HG02759 (cell line): Measurements from ENCODE around the gene ST6GAL1.
"Not testable (repeated sequence)": the region's sequence is repeated elsewhere in the genome, so short reads cannot be mapped to it uniquely, and the experiment has no call there.

Source experiments
- ATAC-seq: cut with Tn5 transposase; IDR thresholded peaks from one replicate; pipeline ENCODE4 v1.9.1; 2021; ENCODE audit warnings: mild to moderate bottlenecking, moderate library complexity; ENCODE audit not compliant: unreplicated experiment

Gene ST6GAL1

GRCh38 chr3:187017511-187018230 is 87.3 kb downstream of the ST6GAL1 start:
- ATAC-seq = no peak

GRCh38 chr3:187019542-187020072 is 89.3 kb downstream of the ST6GAL1 start:
- ATAC-seq = no peak

DNA sequence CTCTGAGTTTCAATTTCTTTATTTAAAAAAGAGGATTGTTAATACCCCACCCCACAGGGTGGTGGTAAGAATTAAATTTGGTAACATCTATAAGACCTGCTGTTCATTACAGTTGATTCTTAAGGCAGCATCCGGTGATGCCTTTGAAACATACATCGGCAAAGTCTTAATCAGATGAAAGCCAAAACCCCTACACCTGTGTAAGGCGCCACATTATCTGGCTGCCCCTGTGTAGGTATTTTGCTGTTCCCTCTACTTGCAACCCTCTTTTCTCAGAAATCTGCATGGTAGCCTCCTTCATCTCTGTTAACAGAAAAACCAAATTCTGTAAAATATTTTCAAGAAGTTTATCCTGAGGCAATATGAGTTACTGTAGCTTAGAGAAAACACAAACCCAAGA is 90.0 kb downstream of the ST6GAL1 start:
- ATAC-seq = no peak

DNA sequence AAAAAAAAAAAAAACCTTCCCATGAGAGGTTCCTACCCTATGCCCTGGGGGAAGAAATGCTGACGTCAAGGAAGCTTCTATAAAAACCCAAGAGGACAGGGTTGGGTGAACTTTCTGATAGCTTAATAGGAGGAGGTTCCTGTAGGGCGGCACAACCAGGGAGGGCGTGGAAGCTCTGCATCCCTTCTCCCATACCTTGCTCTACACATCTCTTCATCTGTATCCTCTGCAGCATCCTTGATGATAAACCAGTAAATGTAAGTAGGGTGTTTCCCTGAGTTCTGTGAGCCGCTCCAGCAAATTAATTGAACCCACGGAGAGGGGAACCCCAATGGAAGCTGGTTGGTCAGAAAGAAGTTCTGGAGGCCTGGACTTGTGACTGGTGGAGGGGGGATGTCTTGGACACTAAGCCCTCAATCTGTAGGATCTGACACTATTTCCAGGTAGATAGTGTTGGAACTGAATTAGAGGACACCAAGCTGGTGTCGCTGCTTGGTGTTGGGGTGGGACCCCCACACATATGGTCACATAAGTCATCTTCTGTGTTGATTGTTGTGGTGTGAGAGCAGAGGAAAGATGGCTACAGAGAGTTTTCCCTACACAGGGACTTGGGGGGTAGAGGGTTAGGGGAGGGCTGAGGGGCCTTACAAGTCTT is 91.5 kb downstream of the ST6GAL1 start:
- peak; percentile 50 for ATAC-seq

- ATAC-seq = no peak
These were observed 92.2 kb downstream of the ST6GAL1 start for GRCh38 chr3:187022403-187023029.

GRCh38 chr3:187023340-187023739 is 93.0 kb downstream of the ST6GAL1 start:
- ATAC-seq = not testable (repeated sequence)

DNA sequence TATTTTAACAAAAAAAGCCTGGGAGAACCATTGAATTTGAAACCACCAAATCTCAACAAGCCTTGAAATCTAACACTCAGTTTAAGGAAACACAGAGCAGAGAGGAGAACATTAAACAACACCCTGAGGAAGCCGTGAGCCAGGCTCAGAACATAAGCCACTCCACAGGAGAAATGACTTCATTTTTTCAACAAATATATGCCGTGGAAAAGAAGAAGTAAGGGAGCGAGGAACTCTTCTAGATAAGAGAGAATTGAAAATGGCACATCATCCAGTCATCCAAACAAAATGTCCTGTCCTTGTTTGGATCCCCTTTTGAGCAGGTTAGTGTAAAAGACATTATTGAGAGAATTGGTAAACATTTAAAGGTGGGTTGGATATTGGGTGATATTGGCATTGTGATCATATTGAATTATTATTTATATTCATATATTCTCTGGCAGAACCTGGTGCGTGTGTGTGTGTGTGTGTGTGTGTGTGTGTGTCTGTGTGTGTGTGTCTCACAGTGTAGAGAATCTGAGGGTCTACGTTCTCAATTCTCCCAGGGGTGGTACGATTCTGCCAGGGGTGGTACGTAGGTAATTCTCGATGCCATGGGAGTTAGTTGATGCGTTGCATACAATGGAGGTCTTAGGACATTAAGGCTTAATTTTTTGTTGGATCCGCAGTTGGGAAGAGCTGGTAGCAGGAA is 94.4 kb downstream of the ST6GAL1 start:
- no peak for ATAC-seq

DNA sequence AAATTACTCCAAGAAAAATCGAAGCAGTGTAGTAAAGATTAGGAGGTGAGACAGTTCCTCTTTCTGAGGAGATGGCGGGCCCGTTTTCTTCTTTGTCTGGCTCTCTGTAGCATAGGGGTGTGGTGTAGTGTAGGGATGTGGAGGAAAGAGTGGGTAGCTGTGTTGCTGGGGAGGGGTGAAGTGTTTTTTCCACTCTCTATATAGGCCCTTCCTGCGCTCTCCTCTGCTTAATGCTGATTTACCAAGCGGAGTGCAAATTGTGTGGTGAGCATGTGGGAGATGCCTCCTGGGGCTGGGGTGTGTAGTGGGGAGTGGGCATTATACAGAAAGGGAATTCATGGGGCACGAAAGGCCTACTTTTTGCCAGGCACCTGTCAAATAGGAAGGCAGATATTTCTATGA is 94.9 kb downstream of the ST6GAL1 start:
- ATAC-seq = peak; percentile 28

DNA sequence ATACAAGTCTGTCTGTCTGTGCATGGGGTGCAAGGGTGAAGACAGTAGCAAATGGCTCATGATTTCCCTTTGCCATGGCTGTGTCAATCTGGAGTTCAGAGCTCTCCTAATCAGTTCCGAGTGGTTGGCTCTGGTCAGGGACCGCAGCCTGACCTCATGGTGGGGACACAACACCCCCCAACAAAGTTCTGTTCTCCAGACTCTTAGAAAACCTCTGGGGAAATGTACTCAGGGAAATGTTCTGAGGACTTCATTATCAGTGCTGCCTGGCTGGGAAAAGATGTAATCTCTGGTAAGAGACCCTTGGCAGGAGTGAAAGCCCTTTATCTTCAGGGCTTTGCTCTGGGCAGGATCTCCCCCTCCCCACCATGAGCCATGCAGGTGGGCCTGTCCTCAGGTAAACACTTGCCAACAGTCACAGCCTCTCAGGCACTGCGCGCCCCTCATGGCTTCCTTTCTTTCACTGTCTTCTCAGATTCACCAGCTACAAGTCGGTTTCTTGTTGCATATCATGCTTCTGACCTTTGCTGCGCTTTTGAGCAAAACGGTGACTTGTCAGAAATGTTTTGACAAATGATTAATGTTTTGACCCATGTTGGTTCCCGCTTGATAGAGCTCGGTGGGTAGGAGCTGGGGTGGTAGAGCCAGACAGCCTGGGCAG is 95.5 kb downstream of the ST6GAL1 start:
- ATAC-seq = peak; percentile 38

DNA sequence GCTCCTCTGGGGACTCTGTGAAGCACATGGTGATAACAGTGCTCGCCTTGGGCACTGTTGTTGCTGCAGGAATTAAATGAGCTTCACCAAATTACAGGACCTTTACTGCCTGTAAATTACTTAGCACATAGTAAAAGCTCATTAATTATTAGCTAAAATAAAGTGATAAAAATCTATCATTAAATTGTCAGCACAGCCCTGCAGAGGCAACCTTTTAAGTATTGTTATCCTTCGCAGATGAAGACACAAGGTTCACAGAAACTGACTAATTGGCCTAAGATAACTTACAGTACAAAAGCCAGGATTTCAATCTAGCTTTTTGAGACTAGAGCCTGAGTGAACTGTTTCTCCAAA is 96.0 kb downstream of the ST6GAL1 start:
- no peak for ATAC-seq

GRCh38 chr3:187027531-187028278 is 97.4 kb downstream of the ST6GAL1 start:
- ATAC-seq = peak; percentile 25

DNA sequence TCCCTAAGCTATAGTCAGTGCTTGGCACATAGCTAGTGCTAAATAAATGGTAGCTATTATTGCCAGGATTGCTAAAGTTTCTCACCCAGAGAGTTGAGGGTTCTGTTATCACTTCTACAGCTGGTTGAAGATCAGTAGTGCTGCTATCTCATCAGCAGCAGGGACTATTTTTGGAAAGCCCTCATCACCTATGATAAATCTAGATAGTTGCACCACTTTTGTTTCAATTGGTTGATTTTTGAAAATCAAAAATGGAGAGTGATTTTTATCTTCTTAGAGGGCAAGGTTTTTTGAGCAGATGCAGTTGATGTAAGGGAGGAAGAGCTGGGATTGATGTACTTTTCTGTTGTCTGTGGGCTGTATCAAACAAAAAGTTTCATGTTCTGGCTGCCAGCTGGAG is 101.6 kb downstream of the ST6GAL1 start:
- ATAC-seq = no peak

- no peak for ATAC-seq
These were observed 106.1 kb downstream of the ST6GAL1 start for GRCh38 chr3:187036394-187036793.

DNA sequence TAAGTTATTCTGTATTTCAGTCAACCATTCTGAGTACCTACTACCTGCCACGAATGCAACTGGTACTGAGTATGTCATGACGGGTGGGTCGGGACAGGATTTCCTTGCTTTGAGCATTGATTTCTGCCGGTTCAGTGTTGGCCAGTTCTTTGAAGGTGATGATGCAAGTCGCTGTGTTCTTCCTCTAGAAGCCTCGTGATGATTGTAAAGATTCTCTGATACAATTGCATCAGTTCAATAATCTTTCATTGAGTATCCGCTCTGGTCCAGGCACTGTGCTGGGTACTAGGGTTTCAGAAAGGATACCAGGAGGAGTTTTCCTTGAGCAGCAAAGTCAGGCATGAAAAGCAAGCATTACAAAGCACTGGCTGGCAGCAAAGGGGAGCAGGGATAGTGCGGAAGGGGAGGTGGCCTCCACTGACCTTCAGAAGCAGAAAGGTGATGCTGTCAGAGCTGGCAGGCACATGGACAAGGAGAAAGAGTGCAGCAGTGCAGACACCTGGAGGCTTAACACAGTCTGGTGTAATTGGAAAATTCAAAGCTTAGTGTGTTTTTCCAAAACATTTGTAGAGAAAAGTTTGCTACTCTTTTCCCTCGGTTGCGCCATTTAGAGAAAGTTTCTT is 108.9 kb downstream of the ST6GAL1 start:
- no peak for ATAC-seq

DNA sequence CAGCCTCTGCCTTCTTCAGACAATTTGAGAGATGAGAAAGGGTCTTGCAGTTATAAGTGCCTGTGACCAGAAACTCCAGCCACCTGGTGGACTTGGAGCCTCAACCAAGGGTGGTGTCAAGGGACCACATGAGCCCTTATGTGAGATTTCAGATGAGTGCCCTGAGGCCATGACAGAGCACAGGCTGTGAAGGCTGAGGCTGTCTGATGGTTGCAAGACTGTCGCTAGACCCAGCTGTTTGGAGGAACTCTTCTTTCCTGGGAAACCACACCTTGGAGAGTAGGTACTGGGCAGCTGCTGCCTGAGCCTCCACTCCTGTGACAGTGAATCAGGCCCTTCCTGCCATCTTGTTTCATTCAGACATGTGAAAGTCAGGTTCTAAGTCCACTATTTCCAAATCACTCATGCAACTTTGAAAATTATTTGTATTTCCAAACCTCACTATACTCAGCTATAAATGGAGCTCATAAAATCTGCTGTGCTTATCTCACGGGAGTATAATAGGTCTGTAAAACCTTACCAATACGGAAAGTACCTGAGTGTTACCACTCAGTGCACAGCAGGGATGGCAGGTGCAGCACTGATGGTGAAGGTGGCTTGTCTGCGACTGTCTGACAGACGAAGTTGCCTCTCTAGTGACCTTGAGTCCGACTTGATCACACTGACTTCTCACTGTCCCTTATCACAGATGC is 109.5 kb downstream of the ST6GAL1 start:
- ATAC-seq = no peak

DNA sequence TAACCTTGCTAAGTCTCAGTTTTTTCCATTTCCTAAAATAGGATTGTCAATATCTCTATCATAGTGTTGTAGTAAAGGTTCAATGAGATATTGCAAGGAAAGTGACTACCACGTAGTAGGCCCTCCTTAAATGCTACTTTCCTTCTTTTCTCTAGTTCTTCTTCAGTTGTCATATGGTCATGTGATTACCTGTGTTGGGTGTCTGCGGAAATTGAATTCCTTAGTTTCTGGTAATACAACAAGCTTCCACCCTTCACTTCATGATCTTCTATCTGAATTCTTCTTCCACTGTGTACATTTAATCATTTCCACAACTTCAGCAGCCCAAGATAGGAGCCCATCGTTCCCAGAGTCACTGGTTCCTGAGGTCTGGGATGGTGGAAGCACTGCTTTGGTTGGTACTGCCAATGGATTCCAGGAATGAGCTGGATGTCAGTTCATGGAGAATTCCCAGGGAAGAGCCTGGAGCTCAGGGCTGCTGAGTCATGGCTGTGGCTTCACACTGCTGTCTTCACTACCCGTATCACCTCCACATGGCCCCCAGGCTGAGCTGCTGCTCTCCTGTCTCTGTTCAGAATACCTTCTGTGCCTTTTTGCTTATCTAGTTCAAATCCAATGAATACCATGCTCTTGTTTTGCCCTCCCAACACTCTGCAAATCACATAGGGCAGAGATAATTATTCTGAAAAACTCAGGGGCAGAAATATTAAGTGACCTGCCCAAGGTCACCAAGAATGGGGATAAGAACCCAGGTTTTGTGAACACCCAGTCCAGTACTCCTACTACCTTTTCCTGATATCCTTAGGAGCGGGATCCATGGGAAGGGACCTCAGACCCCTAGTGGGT is 110.4 kb downstream of the ST6GAL1 start:
- no peak for ATAC-seq

DNA sequence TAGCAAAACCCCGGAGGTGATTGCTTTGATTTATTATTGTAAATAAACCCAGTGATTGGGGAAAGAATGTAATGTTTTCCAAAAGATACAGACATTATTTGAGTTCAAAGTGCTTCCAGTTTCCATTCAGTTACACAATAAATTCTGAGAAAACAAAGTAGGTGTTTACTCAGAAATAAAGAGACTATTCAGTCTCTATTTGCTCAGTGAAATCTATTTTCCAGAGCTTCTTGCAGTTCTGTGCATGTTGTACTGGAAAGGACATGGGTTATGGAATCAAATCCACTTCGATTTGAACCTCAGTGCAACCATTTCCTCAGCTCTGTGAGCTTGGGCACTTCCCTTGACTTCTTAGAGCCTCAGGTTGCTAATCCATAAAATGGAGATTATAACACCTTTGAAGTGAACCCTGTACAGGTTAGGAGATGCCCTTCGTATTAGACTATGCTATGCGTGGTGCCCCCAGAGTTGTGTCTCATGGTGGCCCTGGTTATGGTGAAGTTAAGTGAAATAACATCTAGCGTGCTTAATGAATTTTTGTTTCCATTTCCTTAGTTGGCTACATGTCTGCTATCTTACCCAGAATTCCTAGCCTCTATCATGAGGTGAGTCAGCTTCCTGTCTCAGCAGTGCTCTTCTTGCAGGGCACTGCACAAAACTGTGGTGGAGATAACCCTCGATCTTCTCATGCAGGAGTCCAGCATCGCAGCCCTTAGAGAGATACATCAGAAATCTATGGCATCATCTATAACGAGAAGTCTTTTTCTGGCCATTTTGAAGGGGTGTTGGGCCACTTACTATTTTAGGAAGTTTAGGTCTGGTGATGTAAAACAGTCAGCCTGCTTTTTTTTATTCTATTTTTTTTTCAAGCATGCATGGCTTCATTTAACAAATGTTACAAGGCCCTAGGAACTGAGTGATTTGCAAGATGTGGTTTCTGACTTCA is 111.3 kb downstream of the ST6GAL1 start:
- no peak for ATAC-seq
